Measurements from ENCODE around the gene TSPAN9. TPM values are rescaled to one million over a fixed set of nuclear protein-coding genes. Genes with fewer than 3 reads are reported as not detected.

Gene TSPAN9
- total and polyA plus RNA-seq, 4 donors: 17.4 to 62.9 (median 34.2) TPM

- Histone ChIP-seq H3K4me1 (ENCODE audit: control insufficient read depth in 4 of 4, insufficient read depth in 4 of 4, low read length in 3 of 4) (peaks cover 2 to 36% (median 19%) of the 10 kb centered on the region in 4 donors), H3K4me3 (ENCODE audit: low read depth in 1 of 3, low read length in 3 of 3) (no peak overlapping the region), H3K27me3 (ENCODE audit: control insufficient read depth in 4 of 4, insufficient read depth in 4 of 4, low read length in 3 of 4) (no peaks in the 10 kb centered on the region), H3K36me3 (ENCODE audit: control insufficient read depth in 4 of 4, insufficient read depth in 3 of 4, low read depth in 1 of 4, low read length in 3 of 4) (no peaks in the 10 kb centered on the region), H3K9me3 (ENCODE audit: control insufficient read depth in 4 of 4, low read length in 3 of 4) (no peaks in the 10 kb centered on the region), H3K9ac (ENCODE audit: low read depth in 1 of 2, low read length in 2 of 2) (no peak overlapping the region), H3K27ac (ENCODE audit: low read depth in 1 of 2, low read length in 2 of 2) (no peak overlapping the region)
- WGBS: 78% methylated on average over 5 of the region's 5 CpGs
- TF ChIP-seq YY1 (IDR thresholded peaks at IDR 0.05) (no peak), JUND (IDR thresholded peaks at IDR 0.05) (no peak), FOXA2 (IDR thresholded peaks at IDR 0.05) (no peak), HNF4A (conservative IDR thresholded peaks at IDR 0.05) (no peak), RXRA (IDR thresholded peaks at IDR 0.05) (no peak), HNF4G (IDR thresholded peaks at IDR 0.05) (no peak), REST (IDR thresholded peaks at IDR 0.05) (no peak), RAD21 (IDR thresholded peaks at IDR 0.05) (no peak), EGR1 (IDR thresholded peaks at IDR 0.05; ENCODE audit: low read depth in 2 of 2) (no peak), GABPA (IDR thresholded peaks at IDR 0.05 in 1 of 2, conservative IDR thresholded peaks at IDR 0.05 in 1 of 2) (no peak), ZBTB33 (IDR thresholded peaks at IDR 0.05) (no peak), CTCF (IDR thresholded peaks at IDR 0.05; ENCODE audit: low read depth, low read length, missing input control) (no peak), NR2F2 (IDR thresholded peaks at IDR 0.05) (no peak), MAX (IDR thresholded peaks at IDR 0.05) (no peak)
- DNase-seq (ENCODE audit: low spot score): no peak
Measured at GRCh38 chr12:3193755-3194154, 116.6 kb downstream of the TSPAN9 start.

- Histone ChIP-seq H3K36me3 (ENCODE audit: control insufficient read depth in 4 of 4, insufficient read depth in 3 of 4, low read depth in 1 of 4, low read length in 3 of 4) (no peaks in the 10 kb centered on the region), H3K9me3 (ENCODE audit: control insufficient read depth in 4 of 4, low read length in 3 of 4) (no peaks in the 10 kb centered on the region), H3K9ac (ENCODE audit: low read depth in 1 of 2, low read length in 2 of 2) (no peak overlapping the region), H3K27me3 (ENCODE audit: control insufficient read depth in 4 of 4, insufficient read depth in 4 of 4, low read length in 3 of 4) (no peaks in the 10 kb centered on the region), H3K4me3 (ENCODE audit: low read depth in 1 of 3, low read length in 3 of 3) (no peak overlapping the region), H3K27ac (ENCODE audit: low read depth in 1 of 2, low read length in 2 of 2) (no peak overlapping the region), H3K4me1 (ENCODE audit: control insufficient read depth in 4 of 4, insufficient read depth in 4 of 4, low read length in 3 of 4) (peaks cover 2 to 23% (median 17%) of the 10 kb centered on the region in 4 donors)
- 96% methylated on average over 3 of the region's 3 CpGs for WGBS
- DNase-seq (ENCODE audit: low spot score): no peak
- TF ChIP-seq RAD21 (IDR thresholded peaks at IDR 0.05): no peak
- no peak for TF ChIP-seq GABPA (IDR thresholded peaks at IDR 0.05 in 1 of 2, conservative IDR thresholded peaks at IDR 0.05 in 1 of 2)
- no peak for TF ChIP-seq ATF3 (IDR thresholded peaks at IDR 0.05)
- no peak for TF ChIP-seq RXRA (IDR thresholded peaks at IDR 0.05)
- no peak for TF ChIP-seq CTCF (IDR thresholded peaks at IDR 0.05; ENCODE audit: low read depth, low read length, missing input control)
- no peak for TF ChIP-seq REST (IDR thresholded peaks at IDR 0.05)
- no peak for TF ChIP-seq ZBTB33 (IDR thresholded peaks at IDR 0.05)
Measured at GRCh38 chr12:3195337-3195736, 118.2 kb downstream of the TSPAN9 start.

Measured in liver (tissue), 9 donors.